Measurements from ENCODE around the gene COL21A1.

The COL21A1 gene

GRCh38 chr6:56023829-56024228 is 223.6 kb downstream of the COL21A1 start:
- POLR2A ChIA-PET, result no interaction called here
- Histone ChIP-seq H3K36me3 (ENCODE audit: control insufficient read depth in 2 of 2, insufficient read depth in 1 of 2, low read length in 2 of 2) (no peaks in the 10 kb centered on the region), H3K4me3 (ENCODE audit: low read depth, low read length) (no peak overlapping the region), H3K27ac (ENCODE audit: extremely low read depth, low read depth, low read length) (no peak overlapping the region), H3K4me1 (ENCODE audit: control insufficient read depth, insufficient read depth, low read length) (peaks cover 19% of the 10 kb centered on the region), H3K9me3 (ENCODE audit: control insufficient read depth, insufficient read depth, low read depth, low read length) (no peaks in the 10 kb centered on the region)
- TF ChIP-seq ZNF544 (tag by site-specific recombination; IDR thresholded peaks at IDR 0.05) (no peak), ZBTB44 (tag by site-specific recombination; IDR thresholded peaks at IDR 0.05) (no peak), SP2 (tag by site-specific recombination; IDR thresholded peaks at IDR 0.05) (no peak), ZNF155 (tag by site-specific recombination; IDR thresholded peaks at IDR 0.05) (no peak), ZNF626 (tag by site-specific recombination; IDR thresholded peaks at IDR 0.05) (no peak), ZBTB21 (tag by site-specific recombination; IDR thresholded peaks at IDR 0.05) (no peak), KLF1 (tag by site-specific recombination; IDR thresholded peaks at IDR 0.05) (no peak), ZEB2 (tag by site-specific recombination; IDR thresholded peaks at IDR 0.05) (no peak), ZNF580 (tag by site-specific recombination; IDR thresholded peaks at IDR 0.05) (no peak), ZSCAN18 (tag by site-specific recombination; IDR thresholded peaks at IDR 0.05) (no peak), ZNF768 (tag by site-specific recombination; IDR thresholded peaks at IDR 0.05) (no peak), YY1 (tag by site-specific recombination; IDR thresholded peaks at IDR 0.05) (no peak)
- TF ChIP-seq, protein P1, sequence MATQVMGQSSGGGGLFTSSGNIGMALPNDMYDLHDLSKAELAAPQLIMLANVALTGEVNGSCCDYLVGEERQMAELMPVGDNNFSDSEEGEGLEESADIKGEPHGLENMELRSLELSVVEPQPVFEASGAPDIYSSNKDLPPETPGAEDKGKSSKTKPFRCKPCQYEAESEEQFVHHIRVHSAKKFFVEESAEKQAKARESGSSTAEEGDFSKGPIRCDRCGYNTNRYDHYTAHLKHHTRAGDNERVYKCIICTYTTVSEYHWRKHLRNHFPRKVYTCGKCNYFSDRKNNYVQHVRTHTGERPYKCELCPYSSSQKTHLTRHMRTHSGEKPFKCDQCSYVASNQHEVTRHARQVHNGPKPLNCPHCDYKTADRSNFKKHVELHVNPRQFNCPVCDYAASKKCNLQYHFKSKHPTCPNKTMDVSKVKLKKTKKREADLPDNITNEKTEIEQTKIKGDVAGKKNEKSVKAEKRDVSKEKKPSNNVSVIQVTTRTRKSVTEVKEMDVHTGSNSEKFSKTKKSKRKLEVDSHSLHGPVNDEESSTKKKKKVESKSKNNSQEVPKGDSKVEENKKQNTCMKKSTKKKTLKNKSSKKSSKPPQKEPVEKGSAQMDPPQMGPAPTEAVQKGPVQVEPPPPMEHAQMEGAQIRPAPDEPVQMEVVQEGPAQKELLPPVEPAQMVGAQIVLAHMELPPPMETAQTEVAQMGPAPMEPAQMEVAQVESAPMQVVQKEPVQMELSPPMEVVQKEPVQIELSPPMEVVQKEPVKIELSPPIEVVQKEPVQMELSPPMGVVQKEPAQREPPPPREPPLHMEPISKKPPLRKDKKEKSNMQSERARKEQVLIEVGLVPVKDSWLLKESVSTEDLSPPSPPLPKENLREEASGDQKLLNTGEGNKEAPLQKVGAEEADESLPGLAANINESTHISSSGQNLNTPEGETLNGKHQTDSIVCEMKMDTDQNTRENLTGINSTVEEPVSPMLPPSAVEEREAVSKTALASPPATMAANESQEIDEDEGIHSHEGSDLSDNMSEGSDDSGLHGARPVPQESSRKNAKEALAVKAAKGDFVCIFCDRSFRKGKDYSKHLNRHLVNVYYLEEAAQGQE (tag by site-specific recombination; IDR thresholded peaks at IDR 0.05), result no peak
- CTCF ChIA-PET, result no interaction called here

DNA sequence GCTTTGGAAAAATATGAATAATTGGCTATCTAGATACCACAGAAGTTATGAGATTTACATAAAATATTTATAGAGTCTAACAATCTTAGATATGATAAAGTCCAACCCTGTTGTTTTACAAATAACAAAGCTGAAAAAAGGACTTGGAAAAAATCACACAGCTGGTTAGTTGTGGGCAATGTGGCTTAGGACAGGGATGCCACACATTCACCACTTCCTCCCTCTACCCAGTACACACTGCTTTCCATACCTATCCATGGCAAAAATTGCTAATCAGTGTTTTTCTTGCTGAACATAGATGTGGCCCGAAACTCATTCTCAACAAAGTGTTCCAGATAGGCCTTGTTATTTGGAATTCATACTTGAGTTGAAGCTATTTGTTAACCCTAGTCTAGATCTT is 224.7 kb downstream of the COL21A1 start:
- TF ChIP-seq MEIS1 (CRISPR knock-in tag; IDR thresholded peaks at IDR 0.05; ENCODE audit: borderline replicate concordance), result no peak
- no peak for TF ChIP-seq HOXA7 (CRISPR knock-in tag; IDR thresholded peaks at IDR 0.05; ENCODE audit: borderline replicate concordance)
- Histone ChIP-seq H3K9me3 (ENCODE audit: control insufficient read depth, insufficient read depth, low read depth, low read length) (no peaks in the 10 kb centered on the region), H3K4me1 (ENCODE audit: control insufficient read depth, insufficient read depth, low read length) (peaks cover 19% of the 10 kb centered on the region), H3K4me3 (ENCODE audit: low read depth, low read length) (no peak overlapping the region), H3K27ac (ENCODE audit: extremely low read depth, low read depth, low read length) (no peak overlapping the region), H3K36me3 (ENCODE audit: control insufficient read depth in 2 of 2, insufficient read depth in 1 of 2, low read length in 2 of 2) (no peaks in the 10 kb centered on the region)
- ChIA-PET POLR2A (no interaction called here), CTCF (interaction anchor here (0.7 kb wide), 1 partner anchor 273 kb away, joined by 3 read pairs; no protein-coding TSS in a partner anchor)

DNA sequence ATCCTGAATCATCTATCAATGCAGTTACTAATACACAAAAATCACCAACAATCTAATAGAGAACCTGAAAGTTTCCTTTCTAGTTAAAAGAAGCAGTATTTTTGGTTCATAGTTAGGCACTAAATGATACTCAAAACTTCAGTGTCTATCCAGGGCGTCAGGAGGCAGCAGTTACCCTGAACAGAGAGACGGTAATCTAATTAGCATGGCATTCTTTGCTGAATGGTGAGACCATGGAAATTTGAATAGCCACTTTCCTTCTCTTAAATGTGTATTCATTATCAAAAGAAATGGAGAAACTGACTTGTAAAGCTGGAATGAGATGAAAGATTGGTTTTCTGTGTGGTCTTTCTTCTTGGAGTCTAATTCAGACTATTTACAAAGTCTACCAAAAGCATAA is 225.4 kb downstream of the COL21A1 start:
- H3K36me3 ChIP-seq (ENCODE audit: control insufficient read depth in 2 of 2, insufficient read depth in 1 of 2, low read length in 2 of 2), result no peaks in the 10 kb centered on the region
- H3K4me1 ChIP-seq (ENCODE audit: control insufficient read depth, insufficient read depth, low read length), result peaks cover 16% of the 10 kb centered on the region
- H3K27ac ChIP-seq (ENCODE audit: extremely low read depth, low read depth, low read length), result no peak overlapping the region
- no peak overlapping the region for H3K4me3 ChIP-seq (ENCODE audit: low read depth, low read length)
- H3K9me3 ChIP-seq (ENCODE audit: control insufficient read depth, insufficient read depth, low read depth, low read length), result no peaks in the 10 kb centered on the region
- CTCF ChIA-PET, result no interaction called here
- TF ChIP-seq TSHZ1 (tag by site-specific recombination; IDR thresholded peaks at IDR 0.05; ENCODE audit: borderline replicate concordance) (no peak), ZNF580 (tag by site-specific recombination; IDR thresholded peaks at IDR 0.05) (no peak), KLF8 (tag by site-specific recombination; IDR thresholded peaks at IDR 0.05) (no peak), ZNF624 (tag by site-specific recombination; IDR thresholded peaks at IDR 0.05) (no peak), ZNF707 (tag by site-specific recombination; IDR thresholded peaks at IDR 0.05) (no peak), ZNF600 (tag by site-specific recombination; IDR thresholded peaks at IDR 0.05) (no peak)
- POLR2A ChIA-PET, result no interaction called here

Data from HEK293 (cell line).